ENCODE results near the gene AGPS.

GRCh38 chr2:177483531-177483930 lies 91.0 kb downstream of the AGPS start:
- TF ChIP-seq CTCF (IDR thresholded peaks at IDR 0.05) (no peak), EZH2 (IDR thresholded peaks at IDR 0.05; ENCODE audit: borderline replicate concordance, insufficient read depth, low read depth, low read length, poor library complexity, severe bottlenecking) (no peak)

All from B cell (primary cell).